HG03097 (cell line): ENCODE data around the gene UBE3B.

Experiments
- ATAC-seq: cut with Tn5 transposase; IDR thresholded peaks from one replicate; pipeline ENCODE4 v1.9.1; 2021; ENCODE audit not compliant: unreplicated experiment, low FRiP score

UBE3B gene

DNA sequence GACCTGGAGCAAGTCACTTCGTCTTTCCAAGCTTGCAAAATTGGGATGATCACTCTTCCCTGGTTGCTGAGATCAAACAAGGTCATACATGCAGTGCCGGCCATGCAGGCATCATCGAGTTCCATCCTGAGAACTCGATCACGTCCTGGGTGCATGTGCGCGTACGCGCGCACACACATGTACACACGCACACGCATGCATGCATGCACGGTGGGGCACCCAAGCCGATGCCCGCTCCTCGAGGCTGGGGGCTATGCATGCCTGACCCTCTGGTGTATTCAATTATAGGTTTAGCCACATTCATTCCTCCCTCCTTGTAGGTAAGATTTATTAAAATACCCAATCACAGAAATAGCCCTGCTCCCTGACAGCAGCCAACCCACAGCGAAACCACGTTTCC lies 69.9 kb downstream of the UBE3B start:
- ATAC-seq: no peak

GRCh38 chr12:109548258-109548657 lies 70.8 kb downstream of the UBE3B start:
- ATAC-seq: no peak

DNA sequence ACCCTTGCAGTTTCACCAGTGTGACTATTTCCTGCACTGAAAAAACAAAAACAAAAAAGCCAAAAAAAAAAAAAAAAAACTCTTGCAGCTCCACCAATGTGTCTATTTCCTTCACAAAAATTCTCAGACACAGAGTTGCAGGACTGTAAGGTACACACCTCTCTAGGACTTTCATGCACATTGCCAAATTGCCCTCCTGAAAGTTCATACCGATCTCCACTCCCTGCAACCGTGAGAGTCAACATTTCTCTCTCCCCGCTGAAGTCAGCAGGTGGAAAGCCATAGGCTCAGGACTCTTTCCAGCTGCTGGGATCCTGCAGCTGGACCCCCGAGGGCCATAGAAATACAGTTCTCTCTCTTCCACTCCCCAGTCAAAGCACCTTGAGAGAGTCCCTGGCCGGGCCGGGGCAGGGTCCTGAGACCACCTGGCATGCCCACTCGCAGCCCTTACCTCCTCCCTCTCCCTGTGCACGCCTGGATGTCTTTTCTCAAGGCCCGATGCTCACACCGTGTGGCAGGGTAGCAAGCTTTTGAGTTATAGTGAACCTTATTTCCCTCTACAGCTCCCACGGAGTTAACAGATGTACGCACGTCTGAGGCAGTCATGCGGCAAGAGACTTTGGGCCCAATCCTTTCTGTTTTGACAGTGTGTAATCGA lies 72.3 kb downstream of the UBE3B start:
- no peak for ATAC-seq

- ATAC-seq: no peak
Measured at GRCh38 chr12:109550281-109550680, 72.8 kb downstream of the UBE3B start.

DNA sequence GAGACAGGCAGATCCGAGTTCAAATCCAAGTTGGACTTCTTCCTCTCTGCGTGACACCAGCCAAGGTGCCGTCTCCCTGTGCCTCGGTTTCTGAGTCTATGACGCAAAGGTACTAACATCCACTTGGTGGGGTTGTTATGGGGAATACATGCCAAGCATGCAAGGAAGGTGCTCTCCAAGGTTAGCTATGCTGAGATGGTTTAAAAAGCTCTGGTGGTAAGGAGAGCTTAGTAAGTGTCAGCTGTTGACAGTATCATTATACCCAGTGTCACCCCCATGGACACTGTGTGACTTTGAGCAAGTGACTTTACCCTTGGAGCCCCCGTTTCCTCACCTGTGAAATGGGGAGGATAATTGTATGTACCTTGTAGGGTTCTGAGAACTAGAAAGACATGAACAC lies 73.7 kb downstream of the UBE3B start:
- ATAC-seq: no peak

DNA sequence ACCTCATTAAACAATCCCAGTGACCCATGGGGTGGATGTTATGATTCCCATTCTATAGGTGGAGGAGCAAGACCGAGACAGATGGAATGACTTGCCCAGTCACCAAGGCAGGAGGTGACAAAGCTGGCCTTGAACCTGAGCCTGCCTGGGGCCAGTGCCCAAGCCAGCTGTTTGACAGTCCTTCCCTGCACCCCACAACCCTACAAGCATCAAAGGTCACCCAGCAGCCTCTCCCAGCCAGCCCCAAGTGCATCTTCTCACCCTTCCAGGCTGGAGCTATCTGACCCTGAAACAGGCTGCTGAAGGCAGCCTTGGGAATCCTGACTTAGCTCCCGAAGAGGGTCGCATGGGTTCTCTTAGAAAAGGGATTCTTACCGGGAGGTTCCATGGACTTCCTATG lies 75.5 kb downstream of the UBE3B start:
- no peak for ATAC-seq

DNA sequence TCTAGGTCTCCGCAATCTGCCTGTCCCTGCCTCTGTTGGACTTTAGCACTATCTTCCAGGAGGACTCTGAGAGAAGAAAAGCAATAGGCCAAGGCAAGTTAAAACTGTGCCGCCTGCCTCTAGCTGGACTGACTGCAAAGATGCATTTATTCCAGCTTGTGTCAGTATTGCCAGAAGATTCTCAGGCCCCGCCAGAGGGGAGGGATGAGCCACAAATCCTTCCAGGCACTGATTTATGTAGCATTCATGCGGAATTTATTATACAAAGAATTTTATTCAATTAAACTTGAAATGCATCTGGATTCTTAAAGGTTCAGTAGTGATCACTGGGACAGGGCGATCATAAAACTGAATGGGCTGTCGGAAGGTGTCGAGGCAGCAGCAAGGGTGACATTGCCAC lies 76.0 kb downstream of the UBE3B start:
- no peak for ATAC-seq

- ATAC-seq: no peak
Measured at GRCh38 chr12:109553906-109554500, 76.6 kb downstream of the UBE3B start.

- ATAC-seq: no peak
Measured at GRCh38 chr12:109554761-109555160, 77.3 kb downstream of the UBE3B start.

GRCh38 chr12:109555431-109556315 lies 78.2 kb downstream of the UBE3B start:
- ATAC-seq: no peak

GRCh38 chr12:109557200-109557599 lies 79.8 kb downstream of the UBE3B start:
- ATAC-seq: no peak

DNA sequence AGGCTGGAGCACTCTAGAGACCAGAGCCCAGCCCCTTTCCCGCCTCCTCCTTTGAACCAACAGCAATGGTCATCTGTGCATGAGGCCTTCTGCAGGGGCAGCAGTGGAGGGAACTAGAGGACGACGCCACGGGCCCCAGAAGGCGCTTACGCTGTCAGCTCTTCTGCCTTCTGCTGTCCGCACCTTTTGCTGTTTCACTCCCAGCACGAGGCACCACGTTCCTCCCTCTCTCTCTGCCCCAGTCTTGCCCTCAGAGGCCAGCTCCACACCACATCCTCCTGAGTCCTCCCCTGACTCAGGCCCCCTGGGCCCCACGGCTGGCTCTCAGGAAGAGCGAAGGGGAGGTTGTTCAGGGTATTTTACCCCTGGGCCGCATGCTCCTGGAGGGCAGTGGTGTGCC lies 80.4 kb downstream of the UBE3B start:
- no peak for ATAC-seq

DNA sequence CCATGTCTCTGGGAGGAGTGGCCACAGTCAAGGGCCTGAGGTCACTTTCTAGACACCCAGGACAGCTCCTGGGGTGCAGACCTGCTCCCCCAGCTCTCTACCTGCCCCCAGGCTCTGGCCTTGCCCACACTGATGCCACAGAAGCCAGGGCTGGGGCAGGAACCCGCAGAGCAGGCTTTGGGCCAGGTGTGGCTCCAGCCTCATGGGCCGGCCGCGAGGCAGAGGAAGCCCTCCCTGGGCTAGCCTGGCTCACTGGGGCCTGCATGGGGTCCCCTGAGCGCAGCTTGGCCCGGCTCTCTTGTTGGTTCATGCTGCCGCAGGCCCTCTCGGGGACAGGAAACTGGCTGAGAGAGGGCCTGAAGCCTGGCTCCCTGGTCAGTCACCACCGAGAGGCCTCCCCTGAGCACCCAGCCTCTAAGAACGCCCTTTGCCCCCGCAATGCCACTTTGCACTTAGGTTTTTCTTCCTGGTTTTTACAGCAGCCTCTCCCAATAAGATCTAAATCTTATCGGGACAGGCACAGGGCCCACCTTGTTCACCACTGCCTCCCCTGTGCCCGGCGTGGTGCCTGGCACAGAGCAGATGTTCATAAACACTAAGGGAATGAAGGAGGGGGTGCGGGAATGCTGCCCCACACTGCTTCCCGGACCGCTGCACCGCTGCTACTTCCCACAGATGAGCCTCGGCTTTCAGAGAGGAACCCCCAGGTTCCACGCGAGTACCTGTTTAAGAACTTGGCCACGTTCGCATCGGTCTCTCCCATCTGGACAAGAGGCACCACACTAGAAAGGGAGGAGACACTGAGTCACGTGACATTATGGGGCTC lies 81.2 kb downstream of the UBE3B start:
- no peak for ATAC-seq

DNA sequence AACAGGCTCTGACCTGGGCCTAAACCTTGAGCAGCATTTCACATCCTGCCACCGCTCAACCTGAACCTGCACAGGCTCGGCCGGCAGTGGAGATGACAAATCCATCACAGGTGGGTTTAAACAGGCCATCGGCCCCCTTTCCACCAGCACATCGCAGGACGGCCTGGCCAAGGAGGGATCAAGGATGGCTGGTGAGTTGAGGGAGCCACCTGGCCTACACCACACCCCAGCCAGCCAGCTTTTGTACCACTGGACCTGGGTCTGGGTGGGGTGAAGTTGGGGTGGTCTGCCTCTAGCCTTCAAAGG lies 81.7 kb downstream of the UBE3B start:
- ATAC-seq: no peak

DNA sequence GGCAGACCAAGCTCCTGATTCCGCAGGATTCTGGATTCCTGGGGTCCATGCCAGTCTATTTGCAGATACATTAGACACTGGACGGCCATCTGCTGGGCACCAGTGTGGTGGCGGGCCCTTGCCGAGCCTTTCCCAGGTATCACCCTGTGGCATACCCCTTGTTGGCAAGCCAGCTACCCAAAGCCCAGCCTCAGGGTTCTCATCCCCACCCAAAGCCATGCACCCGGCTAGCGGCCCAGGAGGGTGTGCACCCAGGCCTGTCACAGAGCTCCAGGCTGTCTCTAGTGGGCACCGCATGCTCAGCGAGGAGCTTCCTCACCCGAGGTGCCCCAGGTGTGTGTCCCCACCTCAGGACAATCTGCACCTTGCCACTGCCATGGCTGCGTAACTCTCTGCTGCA lies 82.2 kb downstream of the UBE3B start:
- ATAC-seq: no peak

DNA sequence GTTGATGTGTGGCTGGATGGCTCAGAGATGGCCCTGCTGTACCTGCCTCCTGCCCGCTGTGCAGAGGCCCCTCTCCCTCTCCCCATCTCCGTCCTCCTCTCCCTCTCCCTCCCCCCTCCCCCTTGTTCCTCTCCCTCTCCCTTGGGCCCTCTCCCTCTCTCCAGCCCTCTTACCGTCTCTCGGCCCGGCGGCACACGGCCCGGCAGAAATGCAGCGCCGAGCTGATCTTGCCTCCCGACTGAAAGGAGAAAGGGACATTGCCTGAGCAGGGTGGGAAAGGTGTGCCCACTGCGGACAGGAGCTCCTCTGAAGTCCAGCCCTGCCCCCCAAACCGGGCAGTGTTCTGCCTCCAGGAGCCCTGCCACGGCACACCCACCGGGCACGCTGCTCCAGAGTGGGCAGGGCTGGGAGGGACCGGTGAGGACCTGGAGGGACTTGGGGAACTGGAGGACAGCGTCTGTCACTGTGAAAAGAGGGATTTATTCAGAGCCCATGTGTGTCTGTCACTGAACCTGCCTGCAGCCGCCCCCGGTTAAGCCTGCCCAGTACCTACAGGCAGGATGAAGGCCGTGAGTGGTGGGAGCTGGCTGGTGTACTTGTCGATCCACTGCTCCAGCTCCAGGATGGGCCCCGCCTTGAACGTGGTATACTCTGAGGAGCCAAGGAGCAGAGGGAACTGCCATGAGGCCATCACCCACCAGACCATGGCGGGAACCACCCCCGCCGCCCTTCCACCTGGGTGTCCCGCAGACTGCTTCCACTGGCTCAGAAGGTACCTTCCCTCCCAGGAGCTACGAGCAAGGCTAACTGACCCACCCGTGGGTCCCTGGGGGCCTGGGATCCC lies 83.7 kb downstream of the UBE3B start:
- no peak for ATAC-seq

DNA sequence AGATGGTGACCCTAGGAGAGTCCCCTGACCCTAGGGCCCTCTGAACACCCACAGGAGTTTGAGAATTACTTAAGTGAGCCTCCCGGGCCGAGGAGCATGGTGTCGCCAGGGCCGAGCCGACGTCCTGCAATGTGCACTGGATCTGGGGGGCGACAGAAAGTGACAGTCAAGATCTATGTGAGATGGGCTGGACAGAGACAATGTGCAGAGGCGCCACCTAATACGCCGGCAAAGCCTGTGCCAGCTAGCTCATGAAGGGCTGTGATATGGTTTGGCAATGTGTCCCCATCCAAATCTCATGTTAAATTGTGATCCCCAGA lies 84.2 kb downstream of the UBE3B start:
- no peak for ATAC-seq

DNA sequence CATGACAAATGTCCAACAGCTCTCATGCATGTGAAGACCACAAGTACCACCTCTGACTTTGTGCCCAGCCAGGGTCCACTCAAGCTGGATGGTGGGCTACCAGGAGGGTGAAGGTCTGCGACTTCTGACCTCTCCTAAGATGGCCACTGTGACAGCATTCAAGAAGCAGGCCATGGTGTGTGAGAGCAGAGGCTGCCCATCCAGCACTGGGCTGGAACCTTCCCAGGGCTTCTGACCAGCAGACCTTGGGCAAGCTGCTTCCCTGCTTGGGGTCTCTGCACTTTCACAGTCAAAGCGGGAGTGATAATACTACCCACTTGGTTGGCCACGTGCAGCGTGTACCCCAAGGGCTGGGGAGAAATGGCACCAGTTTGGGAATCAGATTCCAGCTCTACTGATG lies 85.4 kb downstream of the UBE3B start:
- no peak for ATAC-seq

DNA sequence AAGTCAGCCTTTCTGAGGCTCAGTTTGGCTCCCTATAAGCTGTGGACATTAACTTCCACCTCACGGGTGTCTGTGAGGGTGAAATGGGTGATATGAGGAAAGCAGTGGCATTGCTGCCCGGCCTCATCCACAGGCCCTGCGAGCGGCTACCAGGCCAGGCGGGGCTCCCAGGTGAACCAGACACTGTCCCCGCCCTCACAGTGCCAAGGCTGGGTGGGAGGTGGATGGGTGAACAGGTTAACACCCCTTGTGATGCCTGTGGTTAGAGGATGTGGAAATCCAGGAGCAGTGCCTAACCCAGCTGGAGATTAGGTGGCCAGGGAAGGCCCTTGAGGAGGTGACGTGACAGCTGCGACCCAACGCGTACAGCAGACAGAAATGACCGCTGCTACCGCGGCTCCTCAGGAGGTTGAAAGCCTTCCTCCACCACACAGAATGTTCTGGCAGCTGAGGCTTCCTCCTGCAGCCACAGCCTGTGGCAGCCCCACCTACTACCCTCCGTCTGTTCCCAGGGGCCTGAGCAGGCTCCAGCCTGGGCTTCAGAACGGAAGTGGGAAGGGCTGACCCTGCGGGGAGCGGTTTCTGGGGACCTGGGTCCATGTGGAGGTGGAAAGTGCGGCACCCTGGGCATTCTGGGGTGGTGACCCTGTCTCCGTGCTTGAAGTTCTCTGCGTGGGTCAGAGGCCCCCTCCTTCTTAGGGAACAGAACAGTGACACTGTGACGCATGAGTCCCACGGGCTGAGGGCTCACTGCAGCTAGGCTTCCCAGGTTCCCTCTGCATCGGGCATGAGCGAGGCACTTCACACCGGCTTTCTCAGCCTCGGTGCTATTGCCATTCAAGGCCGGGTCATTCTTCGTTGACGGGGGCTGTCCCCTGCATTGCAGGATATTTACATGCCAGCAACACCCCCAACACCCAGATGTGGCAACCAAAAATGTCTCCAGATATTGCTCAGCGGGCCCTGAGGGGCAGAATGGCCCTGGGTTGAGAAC lies 86.2 kb downstream of the UBE3B start:
- ATAC-seq: no peak
